WTC11 (cell line): Measurements from ENCODE around the gene CDCA5. TPM values are rescaled to one million over a fixed set of nuclear protein-coding genes. Genes with fewer than 3 reads are reported as not detected.

Source experiments
- ATAC-seq: fragments of 200-7000 bp; cut with Tn5 transposase; 2 replicates; pipeline ENCODE4 v1.10.0; 2021; ENCODE audit warnings: mild to moderate bottlenecking, moderate library complexity
- CTCF ChIA-PET: fragments of 300-600 bp; sonication (Branson Sonifier 250); formaldehyde crosslinking; loops from one replicate; lab custom pipeline; 2021; ENCODE audit warnings: antibody characterized with exemption; lab: Charles Lee
- POLR2A ChIA-PET: fragments of 350-600 bp; sonication (Branson Sonifier 250); formaldehyde crosslinking; loops from one replicate; lab custom pipeline; 2021; ENCODE audit warnings: antibody characterized with exemption; lab: Charles Lee
- DNase-seq: peaks from one replicate; pipeline ENCODE4 v3.0.0; 2021; ENCODE audit warnings: low spot score
- H3K27ac Mint-ChIP-seq: 2 replicates; pipeline ENCODE4 v1.8.0; 2021; ENCODE audit warnings: mixed read lengths
- H3K27me3 Mint-ChIP-seq: 2 replicates; pipeline ENCODE4 v1.8.0; 2021; ENCODE audit warnings: low read depth, mild to moderate bottlenecking, moderate library complexity, mixed read lengths
- H3K36me3 Mint-ChIP-seq: 2 replicates; pipeline ENCODE4 v1.8.0; 2021; ENCODE audit warnings: mixed read lengths
- H3K4me1 Mint-ChIP-seq: 2 replicates; pipeline ENCODE4 v1.8.0; 2022; ENCODE audit warnings: mixed read lengths
- H3K4me3 Mint-ChIP-seq: 2 replicates; pipeline ENCODE4 v1.8.0; 2021; ENCODE audit warnings: mild to moderate bottlenecking, moderate library complexity, mixed read lengths
- H3K9me3 Mint-ChIP-seq: 2 replicates; pipeline ENCODE4 v1.8.0; 2021; ENCODE audit warnings: mixed read lengths
- AR ChIP-seq: fragments of 250-450 bp; sonication (Bioruptor Pico); IDR thresholded peaks from 2 replicates; pipeline ENCODE4 v1.9.0; 2021; ENCODE audit warnings: mild to moderate bottlenecking
- EMX1 ChIP-seq: fragments of 250-450 bp; sonication (Bioruptor Pico); IDR thresholded peaks from 2 replicates; pipeline ENCODE4 v1.8.0; 2021; ENCODE audit warnings: mild to moderate bottlenecking
- ESRRA ChIP-seq: sonication (generic); formaldehyde crosslinking; IDR thresholded peaks from 2 replicates; pipeline ENCODE4 v1.8.1; 2022; ENCODE audit warnings: mild to moderate bottlenecking, missing genetic modification reagents, borderline replicate concordance
- FOXK1 ChIP-seq: sonication (generic); formaldehyde crosslinking; IDR thresholded peaks from 2 replicates; pipeline ENCODE4 v1.8.0; 2022; ENCODE audit warnings: mild to moderate bottlenecking, moderate library complexity, missing genetic modification reagents
- MAX ChIP-seq: sonication (generic); formaldehyde crosslinking; IDR thresholded peaks from 2 replicates; pipeline ENCODE4 v1.8.0; 2022; ENCODE audit warnings: mild to moderate bottlenecking, missing genetic modification reagents
- NFATC4 ChIP-seq: fragments of 250-450 bp; sonication (Bioruptor Pico); IDR thresholded peaks from 2 replicates; pipeline ENCODE4 v1.9.0; 2021; ENCODE audit warnings: mild to moderate bottlenecking
- OVOL2 ChIP-seq: fragments of 250-450 bp; sonication (Bioruptor Pico); IDR thresholded peaks from 2 replicates; pipeline ENCODE4 v1.9.0; 2021; ENCODE audit warnings: mild to moderate bottlenecking, borderline replicate concordance
- RELA ChIP-seq: sonication (generic); formaldehyde crosslinking; IDR thresholded peaks from 2 replicates; pipeline ENCODE4 v1.8.1; 2022; ENCODE audit warnings: missing genetic modification reagents, mild to moderate bottlenecking, borderline replicate concordance
- SOX15 ChIP-seq: fragments of 250-450 bp; sonication (Bioruptor Pico); IDR thresholded peaks from 2 replicates; pipeline ENCODE4 v1.9.0; 2021; ENCODE audit warnings: mild to moderate bottlenecking
- TEAD4 ChIP-seq: sonication (generic); formaldehyde crosslinking; IDR thresholded peaks from 2 replicates; pipeline ENCODE4 v1.8.0; 2022; ENCODE audit warnings: mild to moderate bottlenecking, missing genetic modification reagents
- ZBTB21 ChIP-seq: sonication (generic); formaldehyde crosslinking; IDR thresholded peaks from 2 replicates; pipeline ENCODE4 v1.8.1; 2023; ENCODE audit warnings: mild to moderate bottlenecking, missing genetic modification reagents, borderline replicate concordance
- ZNF219 ChIP-seq: sonication (generic); formaldehyde crosslinking; IDR thresholded peaks from 2 replicates; pipeline ENCODE4 v1.8.0; 2023; ENCODE audit warnings: missing genetic modification reagents, mild to moderate bottlenecking, borderline replicate concordance
- total RNA-seq: library from RNA; stranded (reverse); gene quantifications from 3 replicates; pipeline ENCODE4 v1.2.3, GENCODE V29; 2021
- TF ChIP-seq, protein P1 (sequence below): sonication (generic); formaldehyde crosslinking; IDR thresholded peaks from 2 replicates; pipeline ENCODE4 v1.8.0; 2022; ENCODE audit warnings: mild to moderate bottlenecking, missing genetic modification reagents
- TF ChIP-seq, protein P2 (sequence below): fragments of 200-600 bp; IDR thresholded peaks from 2 replicates; pipeline ENCODE4 v1.8.0; 2022; ENCODE audit warnings: antibody characterized with exemption
- TF ChIP-seq, protein P3 (sequence below): sonication (generic); formaldehyde crosslinking; IDR thresholded peaks from 2 replicates; pipeline ENCODE4 v1.8.0; 2023; ENCODE audit warnings: missing genetic modification reagents, mild to moderate bottlenecking, borderline replicate concordance
- TF ChIP-seq, protein P4 (sequence below): sonication (generic); formaldehyde crosslinking; IDR thresholded peaks from 2 replicates; pipeline ENCODE4 v1.8.1; 2022; ENCODE audit warnings: mild to moderate bottlenecking, moderate library complexity, missing genetic modification reagents
- TF ChIP-seq, protein P5 (sequence below): sonication (generic); formaldehyde crosslinking; conservative IDR thresholded peaks from 2 replicates; pipeline ENCODE4 v1.8.1; 2023; ENCODE audit warnings: mild to moderate bottlenecking, low read depth, missing genetic modification reagents, moderate library complexity

The CDCA5 gene
- total RNA-seq, 1 experiment from 2014 or later: 95.9 TPM

DNA sequence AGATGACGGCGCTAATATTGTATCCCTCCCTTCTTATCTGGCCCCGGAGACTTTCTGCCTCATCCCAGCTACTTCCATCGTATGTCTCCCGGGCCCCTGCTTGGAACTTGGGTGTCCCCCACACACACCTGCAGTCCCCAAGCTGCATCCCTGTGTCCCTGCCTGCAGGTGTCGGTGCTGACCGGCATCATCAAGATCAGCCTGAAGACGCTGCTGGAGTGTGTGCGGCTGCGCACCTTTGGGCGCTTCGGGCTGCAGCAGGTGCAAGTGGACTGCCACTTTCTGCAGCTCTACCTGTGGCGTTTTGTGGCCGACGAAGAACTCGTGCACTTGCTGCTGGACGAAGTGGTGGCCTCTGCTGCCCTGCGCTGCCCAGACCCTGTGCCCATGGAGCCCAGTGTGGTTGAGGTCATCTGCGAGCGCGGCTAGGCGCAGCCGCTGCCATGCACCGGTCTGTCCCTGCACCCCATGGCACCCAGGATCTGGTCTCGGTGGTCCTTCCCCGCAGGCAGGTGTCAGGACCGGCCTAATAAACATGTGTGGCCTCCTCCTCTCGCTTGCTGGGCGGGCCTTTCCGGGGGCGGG, 27.4 kb upstream of the CDCA5 start:
- no peak for ATAC-seq
- 0 out of 2 replicates have a peak, but pooled peaks have one; percentile 60 for TF ChIP-seq FOXK1 (CRISPR knock-in tag)
- TF ChIP-seq AR (CRISPR knock-in tag): no peak
- no peaks in the 10 kb centered on the region for H3K27me3 Mint-ChIP-seq
- no peaks in the 10 kb centered on the region for H3K9me3 Mint-ChIP-seq
- H3K27ac Mint-ChIP-seq: peak overlapping the region; percentile 76; the same call in 1 of the 2 replicates
- DNase-seq: no peak
- peak overlapping the region; percentile 91 for H3K4me3 Mint-ChIP-seq
- ChIA-PET POLR2A (interaction anchor here (0.7 to 2.2 kb wide), 7 partner anchors 9 to 70 kb away, joined by 3 to 19 read pairs (median 6); partner anchors contain the start of genes CAPN1, FAU, MRPL49 and VPS51), CTCF (interaction anchor here (0.7 to 4.8 kb wide), 36 partner anchors 9 to 351 kb away, joined by 3 to 104 read pairs (median 5); partner anchors contain the start of genes ARL2, BATF2, CAPN1 and FAU)
- no peaks in the 10 kb centered on the region; the same call in 1 of the 2 replicates for H3K36me3 Mint-ChIP-seq
- peaks cover 17% of the 10 kb centered on the region for H3K4me1 Mint-ChIP-seq

DNA sequence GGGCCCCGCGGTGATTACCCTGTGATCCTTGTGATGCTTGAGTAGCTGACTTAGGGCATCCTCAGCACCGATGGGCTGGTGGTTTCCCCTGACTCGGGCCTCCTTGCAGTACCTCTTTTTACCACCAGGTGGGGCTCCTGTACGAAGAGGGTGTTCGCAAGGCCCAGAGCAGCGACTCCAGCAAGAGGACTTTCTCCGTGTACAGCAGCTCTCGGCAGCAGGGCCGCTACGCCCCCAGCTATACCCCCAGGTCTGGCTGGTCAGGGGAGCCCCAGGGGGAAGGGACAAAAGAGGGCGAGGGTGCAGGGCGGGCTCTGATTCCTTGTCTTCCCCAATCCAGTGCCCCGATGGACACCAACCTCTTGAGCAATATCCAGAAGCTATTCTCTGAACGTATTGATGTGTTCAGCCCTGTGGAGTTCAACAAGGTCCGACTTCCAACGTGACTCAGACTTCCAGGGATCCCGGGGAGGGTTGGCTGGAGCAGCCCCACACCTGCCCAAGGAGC, 26.6 kb upstream of the CDCA5 start:
- no peak for TF ChIP-seq SOX15
- no peak for TF ChIP-seq EMX1 (CRISPR knock-in tag)
- TF ChIP-seq, protein P1, sequence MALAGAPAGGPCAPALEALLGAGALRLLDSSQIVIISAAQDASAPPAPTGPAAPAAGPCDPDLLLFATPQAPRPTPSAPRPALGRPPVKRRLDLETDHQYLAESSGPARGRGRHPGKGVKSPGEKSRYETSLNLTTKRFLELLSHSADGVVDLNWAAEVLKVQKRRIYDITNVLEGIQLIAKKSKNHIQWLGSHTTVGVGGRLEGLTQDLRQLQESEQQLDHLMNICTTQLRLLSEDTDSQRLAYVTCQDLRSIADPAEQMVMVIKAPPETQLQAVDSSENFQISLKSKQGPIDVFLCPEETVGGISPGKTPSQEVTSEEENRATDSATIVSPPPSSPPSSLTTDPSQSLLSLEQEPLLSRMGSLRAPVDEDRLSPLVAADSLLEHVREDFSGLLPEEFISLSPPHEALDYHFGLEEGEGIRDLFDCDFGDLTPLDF (CRISPR knock-in tag): no peak
- TF ChIP-seq, protein P2, sequence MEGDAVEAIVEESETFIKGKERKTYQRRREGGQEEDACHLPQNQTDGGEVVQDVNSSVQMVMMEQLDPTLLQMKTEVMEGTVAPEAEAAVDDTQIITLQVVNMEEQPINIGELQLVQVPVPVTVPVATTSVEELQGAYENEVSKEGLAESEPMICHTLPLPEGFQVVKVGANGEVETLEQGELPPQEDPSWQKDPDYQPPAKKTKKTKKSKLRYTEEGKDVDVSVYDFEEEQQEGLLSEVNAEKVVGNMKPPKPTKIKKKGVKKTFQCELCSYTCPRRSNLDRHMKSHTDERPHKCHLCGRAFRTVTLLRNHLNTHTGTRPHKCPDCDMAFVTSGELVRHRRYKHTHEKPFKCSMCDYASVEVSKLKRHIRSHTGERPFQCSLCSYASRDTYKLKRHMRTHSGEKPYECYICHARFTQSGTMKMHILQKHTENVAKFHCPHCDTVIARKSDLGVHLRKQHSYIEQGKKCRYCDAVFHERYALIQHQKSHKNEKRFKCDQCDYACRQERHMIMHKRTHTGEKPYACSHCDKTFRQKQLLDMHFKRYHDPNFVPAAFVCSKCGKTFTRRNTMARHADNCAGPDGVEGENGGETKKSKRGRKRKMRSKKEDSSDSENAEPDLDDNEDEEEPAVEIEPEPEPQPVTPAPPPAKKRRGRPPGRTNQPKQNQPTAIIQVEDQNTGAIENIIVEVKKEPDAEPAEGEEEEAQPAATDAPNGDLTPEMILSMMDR: peak; percentile 100
- TF ChIP-seq, protein P3, sequence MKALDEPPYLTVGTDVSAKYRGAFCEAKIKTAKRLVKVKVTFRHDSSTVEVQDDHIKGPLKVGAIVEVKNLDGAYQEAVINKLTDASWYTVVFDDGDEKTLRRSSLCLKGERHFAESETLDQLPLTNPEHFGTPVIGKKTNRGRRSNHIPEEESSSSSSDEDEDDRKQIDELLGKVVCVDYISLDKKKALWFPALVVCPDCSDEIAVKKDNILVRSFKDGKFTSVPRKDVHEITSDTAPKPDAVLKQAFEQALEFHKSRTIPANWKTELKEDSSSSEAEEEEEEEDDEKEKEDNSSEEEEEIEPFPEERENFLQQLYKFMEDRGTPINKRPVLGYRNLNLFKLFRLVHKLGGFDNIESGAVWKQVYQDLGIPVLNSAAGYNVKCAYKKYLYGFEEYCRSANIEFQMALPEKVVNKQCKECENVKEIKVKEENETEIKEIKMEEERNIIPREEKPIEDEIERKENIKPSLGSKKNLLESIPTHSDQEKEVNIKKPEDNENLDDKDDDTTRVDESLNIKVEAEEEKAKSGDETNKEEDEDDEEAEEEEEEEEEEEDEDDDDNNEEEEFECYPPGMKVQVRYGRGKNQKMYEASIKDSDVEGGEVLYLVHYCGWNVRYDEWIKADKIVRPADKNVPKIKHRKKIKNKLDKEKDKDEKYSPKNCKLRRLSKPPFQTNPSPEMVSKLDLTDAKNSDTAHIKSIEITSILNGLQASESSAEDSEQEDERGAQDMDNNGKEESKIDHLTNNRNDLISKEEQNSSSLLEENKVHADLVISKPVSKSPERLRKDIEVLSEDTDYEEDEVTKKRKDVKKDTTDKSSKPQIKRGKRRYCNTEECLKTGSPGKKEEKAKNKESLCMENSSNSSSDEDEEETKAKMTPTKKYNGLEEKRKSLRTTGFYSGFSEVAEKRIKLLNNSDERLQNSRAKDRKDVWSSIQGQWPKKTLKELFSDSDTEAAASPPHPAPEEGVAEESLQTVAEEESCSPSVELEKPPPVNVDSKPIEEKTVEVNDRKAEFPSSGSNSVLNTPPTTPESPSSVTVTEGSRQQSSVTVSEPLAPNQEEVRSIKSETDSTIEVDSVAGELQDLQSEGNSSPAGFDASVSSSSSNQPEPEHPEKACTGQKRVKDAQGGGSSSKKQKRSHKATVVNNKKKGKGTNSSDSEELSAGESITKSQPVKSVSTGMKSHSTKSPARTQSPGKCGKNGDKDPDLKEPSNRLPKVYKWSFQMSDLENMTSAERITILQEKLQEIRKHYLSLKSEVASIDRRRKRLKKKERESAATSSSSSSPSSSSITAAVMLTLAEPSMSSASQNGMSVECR (CRISPR knock-in tag): 0 out of 2 replicates have a peak, but pooled peaks have one; percentile 29
- TF ChIP-seq OVOL2 (CRISPR knock-in tag): no peak
- TF ChIP-seq ZNF219 (CRISPR knock-in tag): no peak
- no peak for TF ChIP-seq TEAD4
- TF ChIP-seq, protein P4, sequence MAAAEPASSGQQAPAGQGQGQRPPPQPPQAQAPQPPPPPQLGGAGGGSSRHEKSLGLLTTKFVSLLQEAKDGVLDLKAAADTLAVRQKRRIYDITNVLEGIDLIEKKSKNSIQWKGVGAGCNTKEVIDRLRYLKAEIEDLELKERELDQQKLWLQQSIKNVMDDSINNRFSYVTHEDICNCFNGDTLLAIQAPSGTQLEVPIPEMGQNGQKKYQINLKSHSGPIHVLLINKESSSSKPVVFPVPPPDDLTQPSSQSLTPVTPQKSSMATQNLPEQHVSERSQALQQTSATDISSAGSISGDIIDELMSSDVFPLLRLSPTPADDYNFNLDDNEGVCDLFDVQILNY (CRISPR knock-in tag): no peak
- TF ChIP-seq RELA: no peak
- TF ChIP-seq ZBTB21: no peak
- TF ChIP-seq NFATC4: no peak
- no peak for TF ChIP-seq ESRRA (CRISPR knock-in tag)
- TF ChIP-seq MAX (CRISPR knock-in tag): 0 out of 2 replicates have a peak, but pooled peaks have one; percentile 12
- TF ChIP-seq, protein P5, sequence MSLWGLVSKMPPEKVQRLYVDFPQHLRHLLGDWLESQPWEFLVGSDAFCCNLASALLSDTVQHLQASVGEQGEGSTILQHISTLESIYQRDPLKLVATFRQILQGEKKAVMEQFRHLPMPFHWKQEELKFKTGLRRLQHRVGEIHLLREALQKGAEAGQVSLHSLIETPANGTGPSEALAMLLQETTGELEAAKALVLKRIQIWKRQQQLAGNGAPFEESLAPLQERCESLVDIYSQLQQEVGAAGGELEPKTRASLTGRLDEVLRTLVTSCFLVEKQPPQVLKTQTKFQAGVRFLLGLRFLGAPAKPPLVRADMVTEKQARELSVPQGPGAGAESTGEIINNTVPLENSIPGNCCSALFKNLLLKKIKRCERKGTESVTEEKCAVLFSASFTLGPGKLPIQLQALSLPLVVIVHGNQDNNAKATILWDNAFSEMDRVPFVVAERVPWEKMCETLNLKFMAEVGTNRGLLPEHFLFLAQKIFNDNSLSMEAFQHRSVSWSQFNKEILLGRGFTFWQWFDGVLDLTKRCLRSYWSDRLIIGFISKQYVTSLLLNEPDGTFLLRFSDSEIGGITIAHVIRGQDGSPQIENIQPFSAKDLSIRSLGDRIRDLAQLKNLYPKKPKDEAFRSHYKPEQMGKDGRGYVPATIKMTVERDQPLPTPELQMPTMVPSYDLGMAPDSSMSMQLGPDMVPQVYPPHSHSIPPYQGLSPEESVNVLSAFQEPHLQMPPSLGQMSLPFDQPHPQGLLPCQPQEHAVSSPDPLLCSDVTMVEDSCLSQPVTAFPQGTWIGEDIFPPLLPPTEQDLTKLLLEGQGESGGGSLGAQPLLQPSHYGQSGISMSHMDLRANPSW (CRISPR knock-in tag): no peak
- Mint-ChIP-seq H3K36me3 (peaks cover 1% of the 10 kb centered on the region), H3K27me3 (no peaks in the 10 kb centered on the region)

More for the DNA sequence above, 26.6 kb upstream of the CDCA5 start:
- ATAC-seq (peak; percentile 37), DNase-seq (peak; percentile 98)
- no peaks in the 10 kb centered on the region for H3K9me3 Mint-ChIP-seq
- H3K4me1 Mint-ChIP-seq: peaks cover 17% of the 10 kb centered on the region
- CTCF ChIA-PET: interaction anchor here (0.5 to 4.8 kb wide), 49 partner anchors 10 to 702 kb away, joined by 3 to 104 read pairs (median 5); partner anchors contain the start of genes ARL2, BATF2, CAPN1 and CDCA5
- no peak overlapping the region for H3K4me3 Mint-ChIP-seq
- POLR2A ChIA-PET: interaction anchor here (0.5 to 2.1 kb wide), 5 partner anchors 12 to 71 kb away, joined by 3 to 9 read pairs (median 3); partner anchors contain the start of genes CAPN1, FAU, MRPL49 and VPS51
- no peak overlapping the region for H3K27ac Mint-ChIP-seq
